ENCODE data around the gene GLT8D1.

DNA sequence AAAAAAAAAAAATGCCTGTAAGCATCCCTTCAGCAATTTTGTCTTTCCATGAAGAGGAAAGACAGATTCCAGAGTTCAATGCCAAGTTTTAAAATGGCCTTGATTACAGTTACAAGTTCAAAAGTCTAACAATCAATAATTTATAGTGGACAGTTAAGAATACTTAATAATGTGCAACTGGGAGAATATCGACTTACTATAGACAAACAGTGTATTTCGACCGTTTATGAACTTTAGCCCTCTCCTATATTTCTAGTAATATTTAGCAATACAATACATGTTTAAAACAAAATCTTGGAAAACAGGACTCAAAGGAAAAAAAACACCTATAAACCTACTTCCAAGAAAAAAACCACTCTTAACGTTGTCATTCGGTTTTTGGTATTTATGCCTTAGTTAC lies 21.4 kb downstream of the GLT8D1 start:
- no peak for TF ChIP-seq EZH2phosphoT487 (conservative IDR thresholded peaks at IDR 0.05; ENCODE audit: low read length)
- TF ChIP-seq, protein P1, sequence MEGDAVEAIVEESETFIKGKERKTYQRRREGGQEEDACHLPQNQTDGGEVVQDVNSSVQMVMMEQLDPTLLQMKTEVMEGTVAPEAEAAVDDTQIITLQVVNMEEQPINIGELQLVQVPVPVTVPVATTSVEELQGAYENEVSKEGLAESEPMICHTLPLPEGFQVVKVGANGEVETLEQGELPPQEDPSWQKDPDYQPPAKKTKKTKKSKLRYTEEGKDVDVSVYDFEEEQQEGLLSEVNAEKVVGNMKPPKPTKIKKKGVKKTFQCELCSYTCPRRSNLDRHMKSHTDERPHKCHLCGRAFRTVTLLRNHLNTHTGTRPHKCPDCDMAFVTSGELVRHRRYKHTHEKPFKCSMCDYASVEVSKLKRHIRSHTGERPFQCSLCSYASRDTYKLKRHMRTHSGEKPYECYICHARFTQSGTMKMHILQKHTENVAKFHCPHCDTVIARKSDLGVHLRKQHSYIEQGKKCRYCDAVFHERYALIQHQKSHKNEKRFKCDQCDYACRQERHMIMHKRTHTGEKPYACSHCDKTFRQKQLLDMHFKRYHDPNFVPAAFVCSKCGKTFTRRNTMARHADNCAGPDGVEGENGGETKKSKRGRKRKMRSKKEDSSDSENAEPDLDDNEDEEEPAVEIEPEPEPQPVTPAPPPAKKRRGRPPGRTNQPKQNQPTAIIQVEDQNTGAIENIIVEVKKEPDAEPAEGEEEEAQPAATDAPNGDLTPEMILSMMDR (IDR thresholded peaks at IDR 0.05; ENCODE audit: insufficient read depth, low read length, poor library complexity, severe bottlenecking) = no peak

All from SU-DHL-6 (cell line).